Measurements from ENCODE around the gene MEI1. TPM values are rescaled to one million over a fixed set of nuclear protein-coding genes. Genes with fewer than 3 reads are reported as not detected.
"Not testable (repeated sequence)": the region's sequence is repeated elsewhere in the genome, so short reads cannot be mapped to it uniquely, and the experiment has no call there.

The MEI1 gene
- total RNA-seq, 1 donor from 2014 or later = 22.3 TPM

- Mint-ChIP-seq H3K27ac (peak overlapping the region; percentile 89), H3K27me3 (ENCODE audit: insufficient read depth) (no peaks in the 10 kb centered on the region), H3K9me3 (no peaks in the 10 kb centered on the region), H3K4me3 (peak overlapping the region; percentile 96), H3K4me1 (ENCODE audit: low read depth) (peaks cover 56% of the 10 kb centered on the region), H3K36me3 (ENCODE audit: low read depth) (peaks cover 46% of the 10 kb centered on the region)
- intact Hi-C loops (cut with micrococcal nuclease) = no loop called here
- DNase-seq (ENCODE audit: low spot score) = no peak
Measured at GRCh38 chr22:41834005-41834944, 135.0 kb downstream of the MEI1 start.

GRCh38 chr22:41835462-41835861, 136.2 kb downstream of the MEI1 start:
- intact Hi-C loops (cut with micrococcal nuclease); H3K27ac Mint-ChIP-seq; H3K27me3 Mint-ChIP-seq (ENCODE audit: insufficient read depth); H3K9me3 Mint-ChIP-seq; DNase-seq (ENCODE audit: low spot score): not testable (repeated sequence)
- Mint-ChIP-seq H3K4me1 (ENCODE audit: low read depth) (peaks cover 66% of the 10 kb centered on the region), H3K36me3 (ENCODE audit: low read depth) (peaks cover 52% of the 10 kb centered on the region), H3K4me3 (peak overlapping the region; percentile 45)

- Mint-ChIP-seq H3K27ac (peak overlapping the region; percentile 66), H3K4me1 (ENCODE audit: low read depth) (peaks cover 72% of the 10 kb centered on the region), H3K27me3 (ENCODE audit: insufficient read depth) (no peaks in the 10 kb centered on the region), H3K4me3 (peak overlapping the region; percentile 45), H3K36me3 (ENCODE audit: low read depth) (peaks cover 60% of the 10 kb centered on the region), H3K9me3 (no peaks in the 10 kb centered on the region)
- DNase-seq (ENCODE audit: low spot score) = no peak
- intact Hi-C loops (cut with micrococcal nuclease) = no loop called here
Measured at GRCh38 chr22:41836551-41836950, 137.2 kb downstream of the MEI1 start.

GRCh38 chr22:41838842-41839618, 139.7 kb downstream of the MEI1 start:
- Mint-ChIP-seq H3K27ac (peak overlapping the region; percentile 48), H3K4me1 (ENCODE audit: low read depth) (peaks cover 78% of the 10 kb centered on the region), H3K36me3 (ENCODE audit: low read depth) (peaks cover 67% of the 10 kb centered on the region), H3K27me3 (ENCODE audit: insufficient read depth) (no peaks in the 10 kb centered on the region), H3K9me3 (no peaks in the 10 kb centered on the region), H3K4me3 (no peak overlapping the region)
- intact Hi-C loops (cut with micrococcal nuclease) = no loop called here
- DNase-seq (ENCODE audit: low spot score) = no peak

GRCh38 chr22:41840216-41840615, 140.9 kb downstream of the MEI1 start:
- H3K9me3 Mint-ChIP-seq = no peaks in the 10 kb centered on the region
- peaks cover 62% of the 10 kb centered on the region for H3K36me3 Mint-ChIP-seq (ENCODE audit: low read depth)
- intact Hi-C loops (cut with micrococcal nuclease) = no loop called here
- H3K27me3 Mint-ChIP-seq (ENCODE audit: insufficient read depth) = no peaks in the 10 kb centered on the region
- peak overlapping the region; percentile 56 for H3K27ac Mint-ChIP-seq
- no peak for DNase-seq (ENCODE audit: low spot score)
- H3K4me1 Mint-ChIP-seq (ENCODE audit: low read depth) = peaks cover 82% of the 10 kb centered on the region
- H3K4me3 Mint-ChIP-seq = peak overlapping the region; percentile 37

GRCh38 chr22:41841085-41841712, 141.9 kb downstream of the MEI1 start:
- peaks cover 56% of the 10 kb centered on the region for H3K36me3 Mint-ChIP-seq (ENCODE audit: low read depth)
- no peaks in the 10 kb centered on the region for H3K9me3 Mint-ChIP-seq
- H3K27ac Mint-ChIP-seq = peak overlapping the region; percentile 69
- peaks cover 86% of the 10 kb centered on the region for H3K4me1 Mint-ChIP-seq (ENCODE audit: low read depth)
- no peak for DNase-seq (ENCODE audit: low spot score)
- H3K4me3 Mint-ChIP-seq = no peak overlapping the region
- H3K27me3 Mint-ChIP-seq (ENCODE audit: insufficient read depth) = no peaks in the 10 kb centered on the region
- intact Hi-C loops (cut with micrococcal nuclease) = no loop called here

GRCh38 chr22:41842996-41843970, 144.0 kb downstream of the MEI1 start:
- peaks cover 84% of the 10 kb centered on the region for H3K4me1 Mint-ChIP-seq (ENCODE audit: low read depth)
- H3K4me3 Mint-ChIP-seq = peak overlapping the region; percentile 24
- H3K27me3 Mint-ChIP-seq (ENCODE audit: insufficient read depth) = no peaks in the 10 kb centered on the region
- intact Hi-C loops (cut with micrococcal nuclease) = loop anchor here (1.0 kb wide), 4 partner anchors 11 to 30 kb away; no protein-coding TSS in a partner anchor
- peaks cover 45% of the 10 kb centered on the region for H3K36me3 Mint-ChIP-seq (ENCODE audit: low read depth)
- no peak for DNase-seq (ENCODE audit: low spot score)
- H3K9me3 Mint-ChIP-seq = no peaks in the 10 kb centered on the region
- peak overlapping the region; percentile 75 for H3K27ac Mint-ChIP-seq

- Mint-ChIP-seq H3K9me3 (no peaks in the 10 kb centered on the region), H3K36me3 (ENCODE audit: low read depth) (peaks cover 38% of the 10 kb centered on the region), H3K27ac (peak overlapping the region; percentile 18), H3K4me3 (peak overlapping the region; percentile 5), H3K27me3 (ENCODE audit: insufficient read depth) (no peaks in the 10 kb centered on the region), H3K4me1 (ENCODE audit: low read depth) (peaks cover 76% of the 10 kb centered on the region)
- intact Hi-C loops (cut with micrococcal nuclease) = no loop called here
- DNase-seq (ENCODE audit: low spot score) = no peak
Measured at GRCh38 chr22:41844036-41844435, 144.7 kb downstream of the MEI1 start.

GRCh38 chr22:41844513-41844912, 145.2 kb downstream of the MEI1 start:
- Mint-ChIP-seq H3K4me1 (ENCODE audit: low read depth) (peaks cover 72% of the 10 kb centered on the region), H3K27ac (peak overlapping the region; percentile 18)

GRCh38 chr22:41845380-41846267, 146.3 kb downstream of the MEI1 start:
- no peak for DNase-seq (ENCODE audit: low spot score)
- H3K4me1 Mint-ChIP-seq (ENCODE audit: low read depth) = peaks cover 62% of the 10 kb centered on the region
- intact Hi-C loops (cut with micrococcal nuclease) = no loop called here
- no peaks in the 10 kb centered on the region for H3K27me3 Mint-ChIP-seq (ENCODE audit: insufficient read depth)
- peak overlapping the region; percentile 75 for H3K27ac Mint-ChIP-seq
- H3K9me3 Mint-ChIP-seq = no peaks in the 10 kb centered on the region
- peaks cover 28% of the 10 kb centered on the region for H3K36me3 Mint-ChIP-seq (ENCODE audit: low read depth)
- no peak overlapping the region for H3K4me3 Mint-ChIP-seq

More at GRCh38 chr22:41844513-41844912, 145.2 kb downstream of the MEI1 start:
- peaks cover 34% of the 10 kb centered on the region for H3K36me3 Mint-ChIP-seq (ENCODE audit: low read depth)
- no peaks in the 10 kb centered on the region for H3K27me3 Mint-ChIP-seq (ENCODE audit: insufficient read depth)
- no peak for DNase-seq (ENCODE audit: low spot score)
- H3K9me3 Mint-ChIP-seq = no peaks in the 10 kb centered on the region
- intact Hi-C loops (cut with micrococcal nuclease) = no loop called here
- no peak overlapping the region for H3K4me3 Mint-ChIP-seq

GRCh38 chr22:41846268-41846987, 147.1 kb downstream of the MEI1 start:
- Mint-ChIP-seq H3K27me3 (ENCODE audit: insufficient read depth) (no peaks in the 10 kb centered on the region), H3K36me3 (ENCODE audit: low read depth) (peaks cover 21% of the 10 kb centered on the region), H3K9me3 (no peaks in the 10 kb centered on the region), H3K4me3 (no peak overlapping the region), H3K4me1 (ENCODE audit: low read depth) (peaks cover 54% of the 10 kb centered on the region), H3K27ac (peak overlapping the region; percentile 69)
- DNase-seq (ENCODE audit: low spot score) = no peak
- intact Hi-C loops (cut with micrococcal nuclease) = no loop called here

Measured in activated T-helper 1 cell treated with anti-CD3 and anti-CD28 coated beads, Interleukin-12 subunit alpha, Interleukin-12 subunit beta, Interleukin-2, Interleukin-4 antibody, amounts not matched to agents 30 ng/mL and 10 ng/mL and 1 ng/mL, durations not matched to agents 14 hours and 24 hours and 36 hours (primary cell).